ENCODE data around the gene RALGPS2. TPM values are rescaled to one million over a fixed set of nuclear protein-coding genes. Genes with fewer than 3 reads are reported as not detected.
"Not testable (repeated sequence)": the region's sequence is repeated elsewhere in the genome, so short reads cannot be mapped to it uniquely, and the experiment has no call there.

The RALGPS2 gene
- polyA plus RNA-seq, 1 experiment, result 27.7 TPM

GRCh38 chr1:178847396-178847849 lies 122.4 kb downstream of the RALGPS2 start:
- no peaks in the 10 kb centered on the region for H3K36me3 ChIP-seq (ENCODE audit: control insufficient read depth, insufficient read depth, low read length)
- H3K4me3 ChIP-seq (ENCODE audit: low read depth, low read length), result no peak overlapping the region
- no peak for TF ChIP-seq CTCF (IDR thresholded peaks at IDR 0.05; ENCODE audit: insufficient read depth, low read depth, low read length)
- POLR2A ChIA-PET, result interaction anchor here (0.6 to 0.7 kb wide), 2 partner anchors 24 to 65 kb away, joined by 3 read pairs; no protein-coding TSS in a partner anchor
- CTCF ChIA-PET, result no interaction called here
- peak; percentile 12 for DNase-seq (ENCODE audit: low read depth)
- H3K27me3 ChIP-seq (ENCODE audit: control insufficient read depth, insufficient read depth, low read length), result no peaks in the 10 kb centered on the region

GRCh38 chr1:178847919-178848318 lies 122.9 kb downstream of the RALGPS2 start:
- ChIA-PET CTCF (interaction anchor here (1.1 kb wide), 1 partner anchor 44 kb away, joined by 3 read pairs; no protein-coding TSS in a partner anchor), POLR2A (interaction anchor here (0.6 to 0.7 kb wide), 2 partner anchors 24 to 64 kb away, joined by 3 read pairs; no protein-coding TSS in a partner anchor)
- not testable (repeated sequence) for DNase-seq (ENCODE audit: low read depth)

GRCh38 chr1:178849918-178850317 lies 124.9 kb downstream of the RALGPS2 start:
- no peak for DNase-seq (ENCODE audit: low read depth)
- Histone ChIP-seq H3K36me3 (ENCODE audit: control insufficient read depth, insufficient read depth, low read length) (no peaks in the 10 kb centered on the region), H3K4me3 (ENCODE audit: low read depth, low read length) (no peak overlapping the region), H3K27me3 (ENCODE audit: control insufficient read depth, insufficient read depth, low read length) (no peaks in the 10 kb centered on the region)
- ChIA-PET CTCF (no interaction called here), POLR2A (no interaction called here)
- no peak for TF ChIP-seq CTCF (IDR thresholded peaks at IDR 0.05; ENCODE audit: insufficient read depth, low read depth, low read length)

More at GRCh38 chr1:178847919-178848318, 122.9 kb downstream of the RALGPS2 start:
- not testable (repeated sequence) for H3K4me3 ChIP-seq (ENCODE audit: low read depth, low read length); H3K36me3 ChIP-seq (ENCODE audit: control insufficient read depth, insufficient read depth, low read length); H3K27me3 ChIP-seq (ENCODE audit: control insufficient read depth, insufficient read depth, low read length)

GRCh38 chr1:178857126-178857525 lies 132.1 kb downstream of the RALGPS2 start:
- POLR2A ChIA-PET, result no interaction called here
- Histone ChIP-seq H3K36me3 (ENCODE audit: control insufficient read depth, insufficient read depth, low read length) (no peaks in the 10 kb centered on the region), H3K4me3 (ENCODE audit: low read depth, low read length) (no peak overlapping the region), H3K27me3 (ENCODE audit: control insufficient read depth, insufficient read depth, low read length) (no peaks in the 10 kb centered on the region)
- CTCF ChIA-PET, result no interaction called here
- no peak for DNase-seq (ENCODE audit: low read depth)
- TF ChIP-seq CTCF (IDR thresholded peaks at IDR 0.05; ENCODE audit: insufficient read depth, low read depth, low read length), result no peak

GRCh38 chr1:178862416-178862815 lies 137.4 kb downstream of the RALGPS2 start:
- Histone ChIP-seq H3K27me3 (ENCODE audit: control insufficient read depth, insufficient read depth, low read length) (no peaks in the 10 kb centered on the region), H3K4me3 (ENCODE audit: low read depth, low read length) (no peak overlapping the region), H3K36me3 (ENCODE audit: control insufficient read depth, insufficient read depth, low read length) (no peaks in the 10 kb centered on the region; the same call in 1 of the 2 replicates)
- POLR2A ChIA-PET, result no interaction called here
- CTCF ChIA-PET, result no interaction called here
- TF ChIP-seq CTCF (IDR thresholded peaks at IDR 0.05; ENCODE audit: insufficient read depth, low read depth, low read length), result no peak
- no peak for DNase-seq (ENCODE audit: low read depth)

GRCh38 chr1:178862864-178863263 lies 137.8 kb downstream of the RALGPS2 start:
- H3K36me3 ChIP-seq (ENCODE audit: control insufficient read depth, insufficient read depth, low read length), result no peaks in the 10 kb centered on the region; the same call in 1 of the 2 replicates
- ChIA-PET POLR2A (no interaction called here), CTCF (no interaction called here)
- no peak overlapping the region for H3K4me3 ChIP-seq (ENCODE audit: low read depth, low read length)
- H3K27me3 ChIP-seq (ENCODE audit: control insufficient read depth, insufficient read depth, low read length), result no peaks in the 10 kb centered on the region
- no peak for DNase-seq (ENCODE audit: low read depth)
- TF ChIP-seq CTCF (IDR thresholded peaks at IDR 0.05; ENCODE audit: insufficient read depth, low read depth, low read length), result no peak
